ENCODE data around the gene HOXD4. TPM values are rescaled to one million over a fixed set of nuclear protein-coding genes. Genes with fewer than 3 reads are reported as not detected.
A peak's percentile ranks its signal among the peaks of the same experiment; 100 is the strongest.

The HOXD4 gene
- total RNA-seq, 1 donor from 2014 or later, result not detected

- no peak for DNase-seq (ENCODE audit: low spot score)
- Mint-ChIP-seq H3K27ac (ENCODE audit: unreplicated experiment) (no peak overlapping the region), H3K27me3 (ENCODE audit: low read depth) (peaks cover 79% of the 10 kb centered on the region), H3K4me1 (ENCODE audit: low read depth) (peaks cover 30% of the 10 kb centered on the region), H3K4me3 (ENCODE audit: unreplicated experiment) (peak overlapping the region; percentile 33), H3K9me3 (ENCODE audit: low read depth) (no peaks in the 10 kb centered on the region), H3K36me3 (ENCODE audit: low read depth) (peaks cover 3% of the 10 kb centered on the region)
- TF ChIP-seq CTCF (IDR thresholded peaks at IDR 0.05), result no peak
Measured at GRCh38 chr2:176104316-176105077, 46.9 kb upstream of the HOXD4 start.

GRCh38 chr2:176105078-176105729 lies 46.1 kb upstream of the HOXD4 start:
- peak overlapping the region; percentile 33 for H3K4me3 Mint-ChIP-seq (ENCODE audit: unreplicated experiment)
- no peaks in the 10 kb centered on the region for H3K9me3 Mint-ChIP-seq (ENCODE audit: low read depth)
- TF ChIP-seq CTCF (IDR thresholded peaks at IDR 0.05), result no peak
- peaks cover 3% of the 10 kb centered on the region for H3K36me3 Mint-ChIP-seq (ENCODE audit: low read depth)
- peaks cover 82% of the 10 kb centered on the region for H3K27me3 Mint-ChIP-seq (ENCODE audit: low read depth)
- H3K4me1 Mint-ChIP-seq (ENCODE audit: low read depth), result peaks cover 30% of the 10 kb centered on the region
- H3K27ac Mint-ChIP-seq (ENCODE audit: unreplicated experiment), result no peak overlapping the region
- DNase-seq (ENCODE audit: low spot score), result no peak

- H3K27me3 Mint-ChIP-seq (ENCODE audit: low read depth), result peaks cover 83% of the 10 kb centered on the region
Measured at GRCh38 chr2:176105730-176106580, 45.4 kb upstream of the HOXD4 start.

GRCh38 chr2:176106581-176107539 lies 44.5 kb upstream of the HOXD4 start, which contains the start of gene HOXD11:
TSS of gene HOXD11 (plus strand) at chr2:176107280. CDS start at chr2:176107356, 76 bp downstream.
- H3K9me3 Mint-ChIP-seq (ENCODE audit: low read depth), result no peaks in the 10 kb centered on the region
- H3K27me3 Mint-ChIP-seq (ENCODE audit: low read depth), result peaks cover 81% of the 10 kb centered on the region
- peak within 1 kb of the TSS; percentile 28 for H3K4me3 Mint-ChIP-seq (ENCODE audit: unreplicated experiment)
- no peak for DNase-seq (ENCODE audit: low spot score)
- H3K36me3 Mint-ChIP-seq (ENCODE audit: low read depth), result peaks cover 3% of the 10 kb centered on the region
- no peak for TF ChIP-seq CTCF (IDR thresholded peaks at IDR 0.05)
- H3K4me1 Mint-ChIP-seq (ENCODE audit: low read depth), result peaks cover 34% of the 10 kb centered on the region
- no peak within 1 kb of the TSS for H3K27ac Mint-ChIP-seq (ENCODE audit: unreplicated experiment)

More at GRCh38 chr2:176105730-176106580, 45.4 kb upstream of the HOXD4 start:
- Mint-ChIP-seq H3K9me3 (ENCODE audit: low read depth) (no peaks in the 10 kb centered on the region), H3K4me1 (ENCODE audit: low read depth) (peaks cover 30% of the 10 kb centered on the region), H3K36me3 (ENCODE audit: low read depth) (peaks cover 3% of the 10 kb centered on the region), H3K27ac (ENCODE audit: unreplicated experiment) (no peak overlapping the region), H3K4me3 (ENCODE audit: unreplicated experiment) (peak overlapping the region; percentile 15)
- no peak for DNase-seq (ENCODE audit: low spot score)
- no peak for TF ChIP-seq CTCF (IDR thresholded peaks at IDR 0.05)
